ENCODE results near the gene CCDC57. TPM values are rescaled to one million over a fixed set of nuclear protein-coding genes. Genes with fewer than 3 reads are reported as not detected.
A peak's percentile ranks its signal among the peaks of the same experiment; 100 is the strongest.

Gene CCDC57
- total RNA-seq, 1 donor from 2014 or later = 10.8 TPM

DNA sequence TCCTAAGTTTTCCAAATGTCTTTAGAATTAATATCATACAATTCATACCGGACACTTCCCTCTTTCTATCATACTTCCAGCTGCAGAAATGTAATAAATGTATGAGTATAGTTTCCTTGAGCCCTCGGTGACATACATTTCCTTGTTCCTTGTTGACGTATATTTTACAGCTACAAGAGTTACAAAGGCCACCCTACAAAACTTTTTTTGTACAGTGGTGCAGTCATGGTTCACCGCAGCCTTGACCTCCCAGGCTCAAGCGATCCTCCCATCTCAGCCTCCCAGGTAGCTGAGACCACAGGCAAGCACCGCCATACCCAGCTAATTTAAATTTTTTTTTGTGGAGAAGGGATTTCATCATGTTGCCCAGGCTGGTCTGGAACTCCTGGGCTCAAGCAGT lies 139.8 kb downstream of the CCDC57 start:
- TF ChIP-seq, protein P1, sequence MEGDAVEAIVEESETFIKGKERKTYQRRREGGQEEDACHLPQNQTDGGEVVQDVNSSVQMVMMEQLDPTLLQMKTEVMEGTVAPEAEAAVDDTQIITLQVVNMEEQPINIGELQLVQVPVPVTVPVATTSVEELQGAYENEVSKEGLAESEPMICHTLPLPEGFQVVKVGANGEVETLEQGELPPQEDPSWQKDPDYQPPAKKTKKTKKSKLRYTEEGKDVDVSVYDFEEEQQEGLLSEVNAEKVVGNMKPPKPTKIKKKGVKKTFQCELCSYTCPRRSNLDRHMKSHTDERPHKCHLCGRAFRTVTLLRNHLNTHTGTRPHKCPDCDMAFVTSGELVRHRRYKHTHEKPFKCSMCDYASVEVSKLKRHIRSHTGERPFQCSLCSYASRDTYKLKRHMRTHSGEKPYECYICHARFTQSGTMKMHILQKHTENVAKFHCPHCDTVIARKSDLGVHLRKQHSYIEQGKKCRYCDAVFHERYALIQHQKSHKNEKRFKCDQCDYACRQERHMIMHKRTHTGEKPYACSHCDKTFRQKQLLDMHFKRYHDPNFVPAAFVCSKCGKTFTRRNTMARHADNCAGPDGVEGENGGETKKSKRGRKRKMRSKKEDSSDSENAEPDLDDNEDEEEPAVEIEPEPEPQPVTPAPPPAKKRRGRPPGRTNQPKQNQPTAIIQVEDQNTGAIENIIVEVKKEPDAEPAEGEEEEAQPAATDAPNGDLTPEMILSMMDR (IDR thresholded peaks at IDR 0.05; ENCODE audit: insufficient read depth, low read length, severe bottlenecking) = no peak
- no peak for FAIRE-seq
- Histone ChIP-seq H3K36me3 (ENCODE audit: control insufficient read depth, insufficient read depth, low read length) (peaks cover 2% of the 10 kb centered on the region), H3K27me3 (ENCODE audit: control insufficient read depth, insufficient read depth, low read length) (no peaks in the 10 kb centered on the region), H3K4me3 (ENCODE audit: low read depth, low read length) (no peak overlapping the region)
- no peak for DNase-seq (ENCODE audit: low read depth)

DNA sequence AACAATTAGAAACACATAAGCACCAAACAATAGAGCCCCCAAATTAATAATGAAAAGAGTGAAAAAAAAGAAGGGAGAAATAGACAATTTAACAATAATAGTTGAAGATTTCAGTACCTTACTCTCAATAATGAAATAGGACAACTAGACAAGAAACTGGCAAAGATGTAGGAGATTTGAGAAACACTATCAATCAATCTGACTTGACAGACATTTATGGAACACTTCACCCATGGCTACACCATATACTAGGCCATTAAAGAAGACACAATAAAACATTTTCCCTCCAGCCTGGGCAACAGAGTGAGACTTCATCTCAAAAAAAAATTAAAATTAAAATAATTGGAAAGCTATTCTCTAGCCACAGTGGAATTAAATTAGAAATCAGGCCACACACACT lies 142.0 kb downstream of the CCDC57 start:
- TF ChIP-seq, protein P1 (IDR thresholded peaks at IDR 0.05; ENCODE audit: insufficient read depth, low read length, severe bottlenecking) = no peak
- FAIRE-seq (no peak), DNase-seq (ENCODE audit: low read depth) (no peak)
- H3K36me3 ChIP-seq (ENCODE audit: control insufficient read depth, insufficient read depth, low read length) = no peaks in the 10 kb centered on the region
- H3K27me3 ChIP-seq (ENCODE audit: control insufficient read depth, insufficient read depth, low read length) = no peaks in the 10 kb centered on the region
- H3K4me3 ChIP-seq (ENCODE audit: low read depth, low read length) = no peak overlapping the region

DNA sequence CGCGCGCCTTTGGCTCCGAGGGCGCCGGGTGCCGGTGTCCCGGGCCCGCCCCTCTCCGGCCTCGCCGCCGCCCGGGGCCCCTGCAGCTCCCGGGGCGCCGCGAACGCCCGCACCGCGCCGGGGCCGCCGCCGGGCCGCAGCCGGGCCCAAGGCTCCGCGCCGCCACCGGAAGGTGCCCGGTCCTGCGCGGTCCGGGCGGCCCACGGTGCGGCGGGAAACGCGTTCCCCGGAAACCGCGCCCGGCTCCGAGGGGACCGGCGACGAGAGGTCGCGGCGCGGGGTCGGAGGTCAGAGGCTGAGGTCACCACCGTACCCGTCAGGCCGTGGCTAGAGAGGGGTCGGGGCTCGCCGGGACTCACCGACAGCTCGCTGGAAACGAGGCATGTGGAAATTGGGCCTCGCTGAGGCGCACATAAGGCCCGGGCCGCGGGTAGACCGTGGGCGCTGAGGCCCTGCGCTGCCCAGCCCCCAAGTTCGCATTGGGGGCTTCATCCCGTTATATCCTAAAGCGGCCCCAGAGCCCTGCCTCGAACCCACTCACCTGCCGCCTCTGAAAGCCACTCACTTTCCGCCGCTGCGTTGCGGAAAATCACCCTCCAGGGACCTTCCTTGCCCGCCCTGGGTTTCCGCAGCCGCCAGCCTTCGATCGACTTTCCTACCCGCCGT lies 146.9 kb downstream of the CCDC57 start, which contains the start of gene DUS1L:
Gene DUS1L (minus strand): TSS at position 167 of the 666 bp plus-strand sequence. CDS start 745 bp downstream, outside the sequence.
- peak within 1 kb of the TSS; percentile 75 for H3K4me3 ChIP-seq (ENCODE audit: low read depth, low read length)
- no peak for FAIRE-seq
- H3K36me3 ChIP-seq (ENCODE audit: control insufficient read depth, insufficient read depth, low read length) = peaks cover 26% of the 10 kb centered on the region
- TF ChIP-seq, protein P1 (IDR thresholded peaks at IDR 0.05; ENCODE audit: insufficient read depth, low read length, severe bottlenecking) = no peak
- no peaks in the 10 kb centered on the region for H3K27me3 ChIP-seq (ENCODE audit: control insufficient read depth, insufficient read depth, low read length)
- DNase-seq (ENCODE audit: low read depth) = no peak

DNA sequence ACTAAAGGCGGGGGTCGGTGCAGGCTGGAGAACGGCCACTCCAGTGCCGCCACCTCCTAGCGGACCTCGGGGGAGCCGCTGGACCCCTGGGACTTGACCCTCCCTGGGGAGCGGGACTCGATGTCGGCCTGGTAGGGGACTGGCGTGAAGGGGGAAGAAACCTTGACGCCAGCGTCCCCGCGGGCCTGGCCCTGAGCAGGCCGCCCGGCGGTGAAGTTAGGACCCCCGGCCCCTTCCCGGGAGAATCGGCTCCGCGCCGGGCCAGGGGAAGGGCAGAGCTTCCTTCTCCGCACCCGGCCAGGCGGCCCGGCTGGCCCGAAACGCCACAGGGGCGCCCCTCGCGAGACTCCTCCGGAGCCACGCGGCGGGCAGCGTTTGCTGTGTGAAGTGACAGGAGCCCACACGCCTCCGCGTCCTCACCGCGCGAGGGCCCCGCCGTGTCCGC lies 147.4 kb downstream of the CCDC57 start:
- FAIRE-seq (no peak), DNase-seq (ENCODE audit: low read depth) (no peak)
- H3K4me3 ChIP-seq (ENCODE audit: low read depth, low read length) = peak overlapping the region; percentile 75
- H3K27me3 ChIP-seq (ENCODE audit: control insufficient read depth, insufficient read depth, low read length) = no peaks in the 10 kb centered on the region
- peaks cover 28% of the 10 kb centered on the region for H3K36me3 ChIP-seq (ENCODE audit: control insufficient read depth, insufficient read depth, low read length)
- TF ChIP-seq, protein P1 (IDR thresholded peaks at IDR 0.05; ENCODE audit: insufficient read depth, low read length, severe bottlenecking) = no peak

- peak overlapping the region; percentile 75 for H3K4me3 ChIP-seq (ENCODE audit: low read depth, low read length)
- DNase-seq (ENCODE audit: low read depth) (peak; percentile 20), FAIRE-seq (no peak)
- no peaks in the 10 kb centered on the region for H3K27me3 ChIP-seq (ENCODE audit: control insufficient read depth, insufficient read depth, low read length)
- H3K36me3 ChIP-seq (ENCODE audit: control insufficient read depth, insufficient read depth, low read length) = peaks cover 32% of the 10 kb centered on the region
- TF ChIP-seq, protein P1 (IDR thresholded peaks at IDR 0.05; ENCODE audit: insufficient read depth, low read length, severe bottlenecking) = no peak
These were observed 148.0 kb downstream of the CCDC57 start for GRCh38 chr17:82064433-82065192.

All from bronchial epithelial cell (primary cell).